OCI-LY7 (cell line): ENCODE data around the gene POGZ. TPM values are rescaled to one million over a fixed set of nuclear protein-coding genes. Genes with fewer than 3 reads are reported as not detected.

Experiments used
- BruUV-seq: library from RNA; stranded (reverse); fragments of 400-500 nt; replicated peaks from 2 replicates; lab custom pipeline; 2021; lab: Mats Ljungman, UMichigan
- CTCF ChIA-PET: fragments of 300-600 bp; sonication (Branson Sonifier 250); formaldehyde crosslinking; loops from one replicate; lab custom pipeline; 2022; ENCODE audit warnings: antibody characterized with exemption; ENCODE audit not compliant: unreplicated experiment; lab: Charles Lee
- POLR2A ChIA-PET: fragments of 300-600 bp; sonication (Branson Sonifier 250); formaldehyde crosslinking; loops from one replicate; lab custom pipeline; 2022; ENCODE audit warnings: antibody characterized with exemption; lab: Charles Lee
- DNase-seq: peaks from one replicate; pipeline ENCODE4 v3.0.0-alpha.2; 2015; ENCODE audit warnings: low spot score
- H2AFZ ChIP-seq: fragments of 200-600 bp; sonication (generic), shearing (Covaris generic); 2 replicates; pipeline ENCODE4 v1.6.1; 2014; ENCODE audit warnings: mild to moderate bottlenecking, antibody characterized with exemption, low read length, moderate library complexity
- H3K27ac ChIP-seq: fragments of 200-600 bp; sonication (generic); 2 replicates; pipeline ENCODE4 v1.5.1; 2014; ENCODE audit warnings: mixed run types, low read depth, mild to moderate bottlenecking, moderate library complexity, low read length, inconsistent platforms; ENCODE audit not compliant: poor library complexity, severe bottlenecking
- H3K36me3 ChIP-seq: fragments of 200-600 bp; sonication (generic); 2 replicates; pipeline ENCODE4 v1.6.1; 2014; ENCODE audit warnings: mild to moderate bottlenecking, antibody characterized with exemption, low read length, moderate library complexity, mixed read lengths; ENCODE audit not compliant: insufficient read depth
- H3K4me1 ChIP-seq: fragments of 200-600 bp; sonication (generic); 2 replicates; pipeline ENCODE4 v1.5.1; 2014; ENCODE audit warnings: mild to moderate bottlenecking, low read length; ENCODE audit not compliant: insufficient read depth, poor library complexity, severe bottlenecking
- H3K4me2 ChIP-seq: fragments of 200-600 bp; sonication (generic); 2 replicates; pipeline ENCODE4 v1.6.1; 2014; ENCODE audit warnings: mild to moderate bottlenecking, low read length
- H3K4me3 ChIP-seq: fragments of 200-600 bp; sonication (generic); 2 replicates; pipeline ENCODE4 v1.5.1; 2014; ENCODE audit warnings: mild to moderate bottlenecking, low read depth, low read length; ENCODE audit not compliant: poor library complexity, severe bottlenecking
- H3K79me2 ChIP-seq: fragments of 200-600 bp; sonication (generic); 2 replicates; pipeline ENCODE4 v1.6.1; 2016; ENCODE audit warnings: low read depth, mild to moderate bottlenecking, low read length, moderate library complexity, mixed read lengths; ENCODE audit not compliant: insufficient read depth
- H3K9me2 ChIP-seq: fragments of 200-600 bp; sonication (generic); 2 replicates; pipeline ENCODE4 v1.6.1; 2016; ENCODE audit warnings: mild to moderate bottlenecking, low read length, mixed read lengths; ENCODE audit not compliant: insufficient read depth
- H3K9me3 ChIP-seq: fragments of 200-600 bp; sonication (generic); 2 replicates; pipeline ENCODE4 v1.6.1; 2014; ENCODE audit warnings: mild to moderate bottlenecking, mixed run types, low read length, mixed read lengths
- H4K20me1 ChIP-seq: fragments of 200-600 bp; sonication (generic); 2 replicates; pipeline ENCODE4 v1.6.1; 2014; ENCODE audit warnings: mild to moderate bottlenecking, antibody characterized with exemption, low read length, moderate library complexity, mixed read lengths; ENCODE audit not compliant: insufficient read depth
- EZH2phosphoT487 ChIP-seq: fragments of 200-600 bp; sonication (generic); IDR thresholded peaks from 2 replicates; pipeline ENCODE4 v1.6.1; 2018; ENCODE audit warnings: low read depth, borderline replicate concordance, mild to moderate bottlenecking, mixed run types, antibody characterized with exemption, low read length, moderate library complexity, mixed read lengths
- intact Hi-C: fragments of 100-400 bp; cut with micrococcal nuclease; formaldehyde crosslinking; loops from one replicate; pipeline ENCODE4 v1.10.0; 2022; ENCODE audit not compliant: unreplicated experiment
- total RNA-seq, 2 experiments: library from RNA; depleted of rRNA in 1 of 2; stranded (reverse); fragments of >200 nt in 1 of 2; shearing (Covaris generic) in 1 of 2; gene quantifications; 2 replicates each; pipeline ENCODE4 v1.2.3, GENCODE V29; 2014 to 2022
- TF ChIP-seq, protein P1 (sequence below): fragments of 200-600 bp; sonication (generic); conservative IDR thresholded peaks from 2 replicates; pipeline ENCODE4 v1.5.1; 2014; ENCODE audit warnings: mild to moderate bottlenecking, antibody characterized with exemption, low read length, moderate library complexity, mixed read lengths

The POGZ gene
- total RNA-seq, 2 experiments from 2014 or later: 47.7 to 118 TPM

DNA sequence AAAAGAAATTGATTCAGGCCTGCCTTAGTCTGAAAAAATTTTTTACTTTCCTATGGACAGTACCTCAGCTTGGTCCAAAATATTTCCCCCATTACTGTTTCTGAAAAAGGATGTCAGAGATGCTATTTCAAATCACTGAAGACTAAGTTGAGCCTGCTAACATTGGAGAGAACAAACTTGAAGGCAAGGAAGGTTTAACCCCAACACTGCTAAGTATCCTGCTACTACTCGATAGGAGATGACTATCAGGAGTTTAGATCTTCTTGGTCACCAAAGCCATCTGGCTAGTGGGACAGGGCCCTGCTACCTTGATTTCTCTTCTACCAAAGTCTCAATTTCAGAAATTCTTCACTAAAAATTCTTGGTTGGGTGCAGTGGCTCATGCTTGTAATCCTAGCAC, 22.7 kb upstream of the POGZ start:
- no peak for DNase-seq
- no peak overlapping the region for H3K4me3 ChIP-seq
- H3K4me1 ChIP-seq: no peaks in the 10 kb centered on the region
- H3K4me2 ChIP-seq: no peak overlapping the region
- no peaks in the 10 kb centered on the region for H3K79me2 ChIP-seq
- H3K9me3 ChIP-seq: 0 out of 2 replicates have a peak, but pooled peaks cover 4% of the 10 kb centered on the region
- ChIA-PET POLR2A (no interaction called here), CTCF (no interaction called here)
- no peak overlapping the region for H3K27ac ChIP-seq
- BruUV-seq: no TSS peak
- no peaks in the 10 kb centered on the region for H3K9me2 ChIP-seq
- no peaks in the 10 kb centered on the region for H3K36me3 ChIP-seq
- TF ChIP-seq, protein P1, sequence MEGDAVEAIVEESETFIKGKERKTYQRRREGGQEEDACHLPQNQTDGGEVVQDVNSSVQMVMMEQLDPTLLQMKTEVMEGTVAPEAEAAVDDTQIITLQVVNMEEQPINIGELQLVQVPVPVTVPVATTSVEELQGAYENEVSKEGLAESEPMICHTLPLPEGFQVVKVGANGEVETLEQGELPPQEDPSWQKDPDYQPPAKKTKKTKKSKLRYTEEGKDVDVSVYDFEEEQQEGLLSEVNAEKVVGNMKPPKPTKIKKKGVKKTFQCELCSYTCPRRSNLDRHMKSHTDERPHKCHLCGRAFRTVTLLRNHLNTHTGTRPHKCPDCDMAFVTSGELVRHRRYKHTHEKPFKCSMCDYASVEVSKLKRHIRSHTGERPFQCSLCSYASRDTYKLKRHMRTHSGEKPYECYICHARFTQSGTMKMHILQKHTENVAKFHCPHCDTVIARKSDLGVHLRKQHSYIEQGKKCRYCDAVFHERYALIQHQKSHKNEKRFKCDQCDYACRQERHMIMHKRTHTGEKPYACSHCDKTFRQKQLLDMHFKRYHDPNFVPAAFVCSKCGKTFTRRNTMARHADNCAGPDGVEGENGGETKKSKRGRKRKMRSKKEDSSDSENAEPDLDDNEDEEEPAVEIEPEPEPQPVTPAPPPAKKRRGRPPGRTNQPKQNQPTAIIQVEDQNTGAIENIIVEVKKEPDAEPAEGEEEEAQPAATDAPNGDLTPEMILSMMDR: no peak
- no peak for TF ChIP-seq EZH2phosphoT487
- intact Hi-C loops: no loop called here
- H2AFZ ChIP-seq: no peak overlapping the region
- H4K20me1 ChIP-seq: no peaks in the 10 kb centered on the region

DNA sequence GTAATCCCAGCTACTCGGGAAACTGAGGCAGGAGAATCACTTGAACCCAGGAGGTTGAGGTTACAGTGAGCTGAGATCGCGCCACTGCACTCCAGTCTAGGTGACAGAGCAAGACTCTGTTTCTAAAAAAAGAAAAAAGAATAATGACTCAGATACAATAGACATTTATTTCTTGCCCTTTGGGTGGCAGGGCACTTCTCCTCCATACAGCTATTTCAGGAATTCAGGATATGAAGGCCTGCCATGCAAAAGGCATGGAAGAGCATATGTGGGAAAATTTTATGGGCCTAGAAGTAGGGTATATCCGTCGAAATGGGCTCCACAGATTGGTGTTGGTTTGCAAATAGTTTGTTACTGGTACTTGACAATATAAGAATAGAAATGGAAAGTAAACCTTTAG, 20.2 kb upstream of the POGZ start:
- 0 out of 2 replicates have a peak, but pooled peaks cover 4% of the 10 kb centered on the region for H3K9me3 ChIP-seq
- no peaks in the 10 kb centered on the region for H3K36me3 ChIP-seq
- BruUV-seq: no TSS peak
- no peaks in the 10 kb centered on the region for H4K20me1 ChIP-seq
- H3K9me2 ChIP-seq: no peaks in the 10 kb centered on the region
- H3K4me1 ChIP-seq: no peaks in the 10 kb centered on the region
- DNase-seq: no peak
- H2AFZ ChIP-seq: no peak overlapping the region
- H3K4me3 ChIP-seq: no peak overlapping the region
- H3K4me2 ChIP-seq: no peak overlapping the region
- no peak overlapping the region for H3K27ac ChIP-seq
- ChIA-PET CTCF (no interaction called here), POLR2A (interaction anchor here (0.6 to 1.1 kb wide), 2 partner anchors 41 to 50 kb away, joined by 3 to 5 read pairs; no protein-coding TSS in a partner anchor)
- no peak for TF ChIP-seq EZH2phosphoT487
- TF ChIP-seq, protein P1: no peak
- no peaks in the 10 kb centered on the region for H3K79me2 ChIP-seq
- intact Hi-C loops: no loop called here

DNA sequence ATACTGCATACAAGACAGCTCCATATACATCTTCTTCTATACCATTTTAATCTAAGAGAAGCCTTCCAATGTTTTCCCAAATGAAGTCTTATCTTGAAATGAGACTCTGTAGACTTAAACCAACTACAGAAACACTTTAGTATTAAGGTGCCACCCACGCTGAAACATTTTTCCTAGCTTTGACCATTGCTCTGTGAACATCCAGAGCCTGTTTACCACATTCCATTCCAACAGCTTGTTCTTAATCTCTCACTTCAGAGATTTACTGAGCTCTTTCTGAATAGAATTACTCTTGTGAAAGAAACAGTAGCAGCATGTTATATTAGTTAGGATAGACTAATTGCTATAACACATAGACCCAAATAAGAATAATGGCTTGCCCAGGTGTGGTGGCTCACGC, 19.6 kb upstream of the POGZ start:
- ChIA-PET CTCF (no interaction called here), POLR2A (interaction anchor here (1.1 kb wide), 1 partner anchor 42 kb away, joined by 3 read pairs; no protein-coding TSS in a partner anchor)
- no peak overlapping the region for H3K27ac ChIP-seq
- no peaks in the 10 kb centered on the region for H4K20me1 ChIP-seq
- H2AFZ ChIP-seq: no peak overlapping the region
- H3K9me3 ChIP-seq: 0 out of 2 replicates have a peak, but pooled peaks cover 4% of the 10 kb centered on the region
- no peaks in the 10 kb centered on the region for H3K4me1 ChIP-seq
- H3K36me3 ChIP-seq: no peaks in the 10 kb centered on the region
- BruUV-seq: no TSS peak
- H3K9me2 ChIP-seq: no peaks in the 10 kb centered on the region
- H3K79me2 ChIP-seq: no peaks in the 10 kb centered on the region
- DNase-seq: no peak
- TF ChIP-seq, protein P1: no peak
- no peak for TF ChIP-seq EZH2phosphoT487
- H3K4me2 ChIP-seq: no peak overlapping the region
- intact Hi-C loops: no loop called here
- H3K4me3 ChIP-seq: no peak overlapping the region
